GM19372 (cell line): ENCODE measurements around the gene ANKH.

ENCODE experiments used
- ATAC-seq: cut with Tn5 transposase; IDR thresholded peaks from one replicate; pipeline ENCODE4 v1.9.1; 2021; ENCODE audit warnings: mild to moderate bottlenecking, low read depth, moderate library complexity; ENCODE audit not compliant: unreplicated experiment

ANKH gene

DNA sequence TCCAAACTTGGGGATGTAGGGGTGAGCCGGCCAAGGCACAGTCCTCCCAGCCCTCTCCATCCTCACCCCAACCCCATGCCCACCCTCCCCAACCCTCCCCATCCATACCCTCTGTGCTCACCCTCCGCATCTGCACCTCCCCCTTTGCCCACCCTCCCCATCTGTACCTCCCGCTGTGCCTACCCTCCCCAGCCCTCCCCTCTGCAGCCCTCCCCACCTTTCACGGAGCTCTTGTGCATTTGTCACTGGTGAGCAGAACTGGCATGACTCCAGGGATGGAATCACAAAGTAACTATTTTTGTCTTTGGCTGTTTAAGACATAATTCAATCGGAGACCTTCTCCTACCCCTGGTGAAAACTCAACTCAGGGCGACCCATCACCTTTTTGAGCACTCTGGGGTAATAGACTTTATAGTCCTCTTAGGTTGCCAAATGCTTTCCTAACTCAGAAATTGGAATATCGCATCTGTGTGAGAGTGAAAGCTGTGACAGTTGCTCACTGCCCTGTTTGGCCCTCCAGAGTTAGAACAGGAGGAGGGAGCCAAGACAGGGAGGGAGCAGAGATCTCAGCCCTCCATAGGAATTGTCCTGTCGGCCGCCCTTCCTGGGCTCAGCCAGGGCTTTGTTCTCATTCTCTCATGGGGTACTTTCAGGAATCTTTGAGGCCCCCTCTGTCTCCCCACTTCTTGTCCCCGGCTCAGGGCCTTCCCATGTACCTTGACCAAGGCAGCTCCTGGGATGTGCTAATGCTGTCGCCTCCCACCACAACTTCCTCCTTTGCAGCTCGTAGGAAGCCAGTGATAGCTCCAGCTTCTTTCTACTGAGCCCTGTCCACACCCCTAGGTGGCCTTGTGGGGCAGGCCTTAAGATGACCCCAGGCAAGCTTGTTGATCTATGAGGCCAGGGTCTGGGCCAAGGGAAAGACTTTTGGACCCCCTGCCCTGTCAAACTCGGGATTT, 170.8 kb downstream of the ANKH start:
- ATAC-seq: no peak

- ATAC-seq: no peak
Observed at GRCh38 chr5:14699807-14700400, 171.7 kb downstream of the ANKH start.

DNA sequence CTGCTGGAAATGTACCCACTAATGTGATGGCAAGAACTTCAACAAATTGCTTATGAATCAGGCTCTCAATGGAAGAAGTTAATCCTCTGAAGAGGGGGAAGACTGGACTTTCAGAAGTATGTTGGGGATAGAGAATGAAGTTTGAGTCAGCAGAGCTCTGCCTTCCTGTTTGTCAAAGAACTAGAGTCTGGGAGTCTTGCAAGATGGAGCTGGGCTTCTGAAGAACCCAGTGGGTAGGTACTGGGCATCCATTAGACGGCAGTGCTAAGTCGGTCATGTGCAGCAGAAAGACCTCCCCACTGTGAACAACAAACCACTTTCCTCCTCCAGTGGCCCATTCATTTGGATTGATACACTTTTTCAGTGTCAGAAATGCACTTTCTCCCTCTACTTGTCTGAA, 172.4 kb downstream of the ANKH start:
- ATAC-seq: no peak

GRCh38 chr5:14698495-14698894, 173.1 kb downstream of the ANKH start:
- no peak for ATAC-seq

DNA sequence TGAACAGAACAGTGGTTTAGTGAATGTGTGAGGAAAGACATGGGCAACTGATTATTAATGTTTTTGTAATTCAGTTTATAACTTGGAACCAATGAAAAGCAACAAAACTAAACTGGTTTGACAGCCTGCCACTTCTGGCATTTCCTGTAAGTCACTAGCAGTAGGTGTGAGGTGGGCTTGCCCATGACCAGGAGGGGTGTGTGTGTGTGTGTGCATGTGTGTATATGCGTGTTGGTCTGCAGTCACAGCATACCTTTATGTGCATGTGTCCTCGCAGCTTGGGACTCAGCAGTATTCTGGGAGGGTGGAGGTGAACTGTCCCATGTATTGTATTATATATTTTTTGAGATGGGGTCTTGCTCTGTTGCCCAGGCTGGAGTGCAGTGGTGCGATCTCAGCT, 174.7 kb downstream of the ANKH start:
- no peak for ATAC-seq

GRCh38 chr5:14696057-14696456, 175.5 kb downstream of the ANKH start:
- no peak for ATAC-seq

GRCh38 chr5:14695152-14695551, 176.4 kb downstream of the ANKH start:
- no peak for ATAC-seq

DNA sequence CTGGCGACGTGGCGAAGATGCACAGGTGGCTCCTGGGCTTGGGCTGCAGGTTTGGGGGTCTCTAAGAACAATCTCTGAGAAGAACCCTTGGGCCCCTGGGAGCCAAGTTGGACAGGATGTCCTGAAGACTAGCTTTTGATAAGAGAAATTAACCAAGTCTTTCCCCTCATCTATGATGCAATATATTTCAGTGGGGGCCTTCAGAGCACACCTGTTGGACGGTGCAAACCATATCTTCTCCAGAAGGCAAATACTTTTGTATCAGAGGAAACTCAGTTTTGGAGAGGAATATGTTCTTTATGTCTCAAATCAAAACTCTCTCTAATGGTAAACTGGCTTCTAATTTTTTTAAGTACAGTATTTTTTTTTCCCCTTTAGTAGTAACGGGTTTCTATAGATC, 178.5 kb downstream of the ANKH start:
- ATAC-seq: no peak

GRCh38 chr5:14687023-14687665, 184.4 kb downstream of the ANKH start:
- ATAC-seq: no peak

- no peak for ATAC-seq
Observed at GRCh38 chr5:14686517-14686916, 185.1 kb downstream of the ANKH start.

- ATAC-seq: peak; percentile 86
Observed at GRCh38 chr5:14685757-14686156, 185.8 kb downstream of the ANKH start.

- no peak for ATAC-seq
Observed at GRCh38 chr5:14684757-14685156, 186.8 kb downstream of the ANKH start.

- no peak for ATAC-seq
Observed at GRCh38 chr5:14683906-14684455, 187.6 kb downstream of the ANKH start.

GRCh38 chr5:14681236-14681752, 190.3 kb downstream of the ANKH start:
- ATAC-seq: no peak

DNA sequence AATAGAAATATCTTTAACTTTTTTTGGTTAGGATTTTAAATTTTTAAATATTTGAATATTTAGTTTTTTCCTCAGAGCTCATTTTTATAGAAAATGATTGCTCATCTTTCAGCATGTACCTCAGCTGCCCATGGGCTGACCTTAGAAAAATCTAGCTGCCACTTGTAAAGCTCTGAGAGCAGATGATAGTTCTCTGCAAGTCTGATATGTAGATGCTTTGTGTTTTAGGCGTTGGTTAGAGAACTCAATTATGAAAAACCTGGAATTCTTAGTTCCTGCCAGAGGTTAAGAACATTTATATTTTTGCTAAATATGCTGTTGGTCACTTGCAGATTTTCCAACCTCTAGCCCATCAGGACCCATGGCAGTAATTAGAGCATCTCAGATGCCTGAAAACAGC, 192.0 kb downstream of the ANKH start:
- no peak for ATAC-seq

DNA sequence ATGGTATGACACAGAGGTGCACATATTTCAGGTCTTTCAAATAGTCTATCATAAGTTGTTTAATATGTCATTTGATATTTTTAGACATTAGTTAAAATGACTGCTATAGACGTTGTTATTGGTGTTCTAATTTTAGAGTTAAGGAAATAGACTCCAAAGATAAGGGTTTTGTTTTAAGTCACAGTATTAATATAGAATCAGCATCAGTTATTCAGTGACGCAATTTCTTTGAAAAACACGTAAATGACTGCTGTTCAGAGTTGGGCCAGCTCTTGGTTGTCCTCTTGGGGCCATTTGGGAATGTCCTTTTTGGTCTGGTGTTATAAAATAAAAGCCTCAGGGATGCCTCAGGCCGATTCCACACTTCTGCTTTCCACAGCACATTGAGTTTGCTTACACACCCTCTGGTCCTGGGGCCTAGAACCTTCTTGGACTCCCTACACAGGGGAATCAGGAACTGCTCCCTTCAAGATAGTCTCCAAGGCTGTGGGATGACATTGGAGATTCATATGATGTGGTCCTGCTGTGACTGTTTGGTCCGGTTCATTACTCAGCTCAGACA, 192.7 kb downstream of the ANKH start:
- no peak for ATAC-seq

DNA sequence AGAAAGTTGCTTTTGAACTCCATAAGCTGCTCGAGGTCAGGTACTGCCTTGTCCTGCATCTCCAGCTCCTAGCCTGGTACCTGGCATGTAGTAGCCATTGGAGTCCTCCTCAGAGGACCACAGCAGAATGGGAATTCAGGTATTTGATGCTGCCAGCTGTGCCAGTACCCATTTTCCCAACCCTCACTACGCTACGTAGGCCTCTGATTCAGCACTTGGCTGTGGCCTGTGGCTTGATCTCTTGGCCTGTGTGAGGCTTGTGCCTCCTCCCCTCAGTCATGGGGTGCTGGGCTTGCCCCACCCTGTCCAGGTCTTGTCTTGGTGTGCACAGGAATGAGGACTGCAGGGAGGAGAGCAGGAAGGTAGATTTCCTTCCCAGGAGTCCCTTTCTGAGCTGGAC, 195.3 kb downstream of the ANKH start:
- peak; percentile 45 for ATAC-seq

DNA sequence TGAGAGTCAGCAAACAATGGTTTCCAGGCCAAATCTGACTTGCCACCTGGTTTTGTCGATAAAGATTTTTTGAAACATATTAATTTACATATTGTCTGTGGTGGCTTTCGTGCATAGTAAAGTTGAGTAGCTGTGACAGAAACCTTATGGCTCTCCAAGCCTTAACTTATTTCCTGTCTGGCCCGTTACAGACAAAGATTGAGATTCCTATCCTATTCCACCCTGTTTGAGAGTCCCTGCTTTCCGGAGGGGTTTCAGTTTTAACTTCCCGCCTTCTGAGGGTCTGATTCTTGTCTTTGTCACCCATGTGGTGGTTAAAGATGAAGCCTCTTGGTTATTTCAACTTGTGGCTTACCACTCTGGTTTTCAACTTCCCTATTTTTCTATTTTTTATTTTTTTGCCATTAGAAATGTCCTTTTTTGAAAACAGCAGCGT, 195.7 kb downstream of the ANKH start:
- ATAC-seq: peak; percentile 45

DNA sequence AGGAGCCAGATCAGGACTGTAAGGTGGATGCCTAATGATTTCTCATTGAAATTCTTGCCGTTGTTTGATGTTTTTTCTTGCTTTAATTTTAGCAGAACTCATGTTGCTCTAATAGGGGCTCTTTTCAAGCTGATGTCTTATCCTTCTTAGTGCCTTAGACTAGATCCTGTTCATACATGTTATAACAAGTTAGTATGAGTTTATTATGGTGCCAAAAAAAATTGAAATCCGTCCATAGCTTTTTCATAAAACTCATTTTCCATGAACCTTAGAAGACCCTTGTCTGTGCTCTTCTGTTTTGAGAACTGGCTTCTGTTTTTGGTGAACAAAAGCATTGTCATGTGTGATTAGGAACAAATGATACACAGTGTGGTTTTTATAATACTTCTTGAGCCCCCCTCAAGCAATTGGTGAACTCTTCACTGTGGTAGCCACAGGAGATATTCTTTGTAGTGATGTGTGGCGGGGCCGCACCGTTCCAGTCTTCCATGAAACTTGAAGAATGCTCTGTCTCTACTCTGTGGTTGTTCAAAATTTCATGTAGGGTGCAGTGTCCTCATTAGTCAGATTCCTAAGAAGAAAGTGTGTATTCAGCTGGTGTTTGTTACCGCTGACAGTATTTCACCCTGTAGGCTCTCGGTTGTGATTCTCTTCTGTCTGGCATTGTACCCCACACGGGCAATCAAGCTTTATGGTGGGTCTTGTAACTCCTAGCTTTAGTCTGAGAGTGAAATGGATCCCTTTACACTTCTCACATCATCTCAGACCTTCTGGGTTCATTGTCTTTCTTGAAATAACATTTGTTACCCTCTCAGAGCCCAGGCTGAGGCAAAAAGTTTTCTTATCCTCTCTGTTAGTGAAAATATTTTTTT, 196.4 kb downstream of the ANKH start:
- no peak for ATAC-seq

- ATAC-seq: no peak
Observed at GRCh38 chr5:14673443-14673842, 198.1 kb downstream of the ANKH start.
